Neuronal stem cell (in vitro differentiated cells): Measurements from ENCODE around the gene OPRL1.

Source experiments
- DNase-seq: peaks from one replicate; pipeline ENCODE4 v3.0.0-alpha.2; 2013; ENCODE audit warnings: low spot score
- H2AFZ ChIP-seq: one replicate; pipeline ENCODE4 v1.6.1; 2013; ENCODE audit warnings: mild to moderate bottlenecking, low read length, inconsistent platforms
- H2AK5ac ChIP-seq: 2 replicates; pipeline ENCODE4 v1.6.1; 2013; ENCODE audit warnings: low read depth, mild to moderate bottlenecking, inconsistent platforms, low read length, moderate library complexity, mixed read lengths
- H2BK120ac ChIP-seq: 2 replicates; pipeline ENCODE4 v1.6.1; 2013; ENCODE audit warnings: low read depth, mild to moderate bottlenecking, inconsistent platforms, low read length, moderate library complexity, mixed read lengths
- H2BK12ac ChIP-seq: one replicate; pipeline ENCODE4 v1.6.1; 2013; ENCODE audit warnings: low read length, inconsistent platforms
- H2BK15ac ChIP-seq: 2 replicates; pipeline ENCODE4 v1.6.1; 2013; ENCODE audit warnings: mild to moderate bottlenecking, low read length, inconsistent platforms, mixed read lengths
- H2BK5ac ChIP-seq: one replicate; pipeline ENCODE4 v1.6.1; 2013; ENCODE audit warnings: inconsistent platforms, mild to moderate bottlenecking, low read length, moderate library complexity
- H3K14ac ChIP-seq: one replicate; pipeline ENCODE4 v1.6.1; 2013; ENCODE audit warnings: low read length, inconsistent platforms
- H3K18ac ChIP-seq: 2 replicates; pipeline ENCODE4 v1.6.1; 2013; ENCODE audit warnings: low read length, inconsistent platforms
- H3K23ac ChIP-seq: 2 replicates; pipeline ENCODE4 v1.6.1; 2013; ENCODE audit warnings: low read depth, mild to moderate bottlenecking, mixed read lengths, low read length, inconsistent platforms; ENCODE audit not compliant: poor library complexity
- H3K27ac ChIP-seq: replicated peaks from 3 replicates; pipeline ENCODE4 v1.5.1; 2013; ENCODE audit warnings: low read length, inconsistent platforms
- H3K27me3 ChIP-seq, 3 experiments: 2 replicates each; pipeline ENCODE4 v1.6.1; 2013; ENCODE audit warnings: low read length in 3 of 3, mild to moderate bottlenecking in 2 of 3, inconsistent platforms in 1 of 3, low read depth in 1 of 3, mixed read lengths in 1 of 3, moderate library complexity in 1 of 3; ENCODE audit not compliant: control insufficient read depth in 3 of 3, insufficient read depth in 3 of 3
- H3K36me3 ChIP-seq, 2 donors: replicated peaks in 1 of 2; 2 replicates each; pipeline ENCODE4 v1.6.1; 2013; ENCODE audit warnings: low read length in 2 of 2; ENCODE audit not compliant: control insufficient read depth in 2 of 2, insufficient read depth in 2 of 2
- H3K4ac ChIP-seq: 2 replicates; pipeline ENCODE4 v1.6.1; 2013; ENCODE audit warnings: inconsistent platforms, mild to moderate bottlenecking, low read length, moderate library complexity
- H3K4me1 ChIP-seq, 2 donors: 1 replicate in 1 of 2; 2 replicates in 1 of 2; pipeline ENCODE4 v1.6.1; 2013; ENCODE audit warnings: low read length in 2 of 2, low read depth in 1 of 2; ENCODE audit not compliant: control insufficient read depth in 2 of 2, insufficient read depth in 1 of 2
- H3K4me2 ChIP-seq: one replicate; pipeline ENCODE4 v1.6.1; 2013; ENCODE audit warnings: mild to moderate bottlenecking, low read length, inconsistent platforms; ENCODE audit not compliant: insufficient read depth, poor library complexity, severe bottlenecking
- H3K4me3 ChIP-seq, 2 donors: 2 replicates each; pipeline ENCODE4 v1.5.1; 2013; ENCODE audit warnings: low read length in 2 of 2, mild to moderate bottlenecking in 2 of 2, inconsistent platforms in 1 of 2, moderate library complexity in 1 of 2
- H3K79me1 ChIP-seq: one replicate; pipeline ENCODE4 v1.6.1; 2013; ENCODE audit warnings: low read depth, mild to moderate bottlenecking, inconsistent platforms, low read length, moderate library complexity
- H3K9ac ChIP-seq: one replicate; pipeline ENCODE4 v1.6.1; 2013; ENCODE audit warnings: mild to moderate bottlenecking, low read depth, low read length, inconsistent platforms; ENCODE audit not compliant: poor library complexity
- H3K9me3 ChIP-seq, 2 donors: replicated peaks in 1 of 2; 2 replicates each; pipeline versions ENCODE3 to v1.6.1; 2013; ENCODE audit warnings: low read length in 2 of 2, mild to moderate bottlenecking in 2 of 2, inconsistent platforms in 1 of 2, low read depth in 1 of 2, mixed read lengths in 1 of 2, moderate library complexity in 1 of 2; ENCODE audit not compliant: control insufficient read depth in 2 of 2, insufficient read depth in 1 of 2
- H4K8ac ChIP-seq: one replicate; pipeline ENCODE4 v1.6.1; 2013; ENCODE audit warnings: low read depth, mild to moderate bottlenecking, inconsistent platforms, low read length, moderate library complexity
- H4K91ac ChIP-seq: one replicate; pipeline ENCODE4 v1.6.1; 2013; ENCODE audit warnings: low read length, low read depth, mild to moderate bottlenecking, inconsistent platforms; ENCODE audit not compliant: poor library complexity
- WGBS, 2 donors: extraction: QIAGEN DNeasy Blood & Tissue Kit; methylation state at CpG; one replicate each; pipeline ENCODE4 v1.1.7; 2013; ENCODE audit warnings: missing lambda C conversion rate in 2 of 2, mixed read lengths in 1 of 2; ENCODE audit not compliant: insufficient read length in 2 of 2, insufficient replicate concordance in 1 of 2; ENCODE audit errors: extremely low coverage in 2 of 2; 5-methylcytosine and 5-hydroxymethylcytosine counted together

The OPRL1 gene

DNA sequence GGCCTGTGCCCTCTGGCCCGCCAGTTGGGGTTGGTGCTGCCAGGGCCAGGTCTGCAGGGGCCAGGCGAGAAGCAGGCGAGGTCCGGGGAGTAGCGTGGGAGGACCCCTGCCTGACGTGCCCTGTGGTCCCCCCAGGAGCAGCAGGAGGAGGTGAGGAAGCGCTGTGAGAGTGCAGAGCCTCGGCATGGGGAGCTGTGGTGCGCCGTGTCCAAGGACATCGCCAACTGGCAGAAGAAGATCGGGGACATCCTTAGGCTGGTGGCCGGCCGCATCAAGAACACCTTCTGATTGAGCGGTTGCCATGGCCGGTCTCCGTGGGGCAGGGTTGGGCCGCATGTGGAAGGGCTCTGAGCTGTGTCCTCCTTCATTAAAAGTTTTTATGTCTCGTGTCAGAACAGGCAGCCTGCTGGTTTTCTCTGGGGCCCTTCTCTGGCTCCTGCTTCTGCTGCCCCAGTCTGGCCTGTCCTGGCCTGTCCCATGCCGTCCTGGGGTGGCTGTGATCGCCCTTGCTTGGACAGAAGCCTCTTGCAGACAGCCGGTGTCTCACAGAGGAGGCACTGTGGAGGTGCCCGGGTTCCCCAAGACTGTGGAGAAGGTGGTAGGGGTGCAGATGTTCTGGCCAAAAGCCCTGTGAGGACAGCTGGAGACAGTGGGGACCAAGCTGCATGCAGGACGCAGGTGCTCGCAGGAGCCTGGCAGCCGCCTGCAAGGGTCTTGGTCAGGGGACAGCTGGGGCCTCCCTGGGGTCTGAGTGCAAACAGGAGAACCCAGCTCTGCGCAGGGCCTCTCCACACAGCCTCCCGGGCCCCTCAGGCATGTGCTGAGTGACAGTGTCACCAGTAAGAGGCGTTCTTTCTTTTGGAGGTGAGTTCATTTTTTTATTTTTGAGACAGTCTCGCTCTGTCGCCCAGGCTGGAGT, 46.9 kb upstream of the OPRL1 start:
- Histone ChIP-seq H2BK15ac (no peak overlapping the region), H2BK5ac (no peak overlapping the region), H3K4me3 (no peak overlapping the region), H3K27me3 (peaks cover 0 to 12% (median 3%) of the 10 kb centered on the region in 3 experiments), H3K14ac (no peak overlapping the region), H4K8ac (no peak overlapping the region), H3K4me1 (peaks cover 10 to 12% of the 10 kb centered on the region in 2 donors), H2AK5ac (no peak overlapping the region), H3K9me3 (no peaks in the 10 kb centered on the region), H3K4ac (no peak overlapping the region), H3K36me3 (peaks cover 41 to 69% of the 10 kb centered on the region in 2 donors), H2BK12ac (no peak overlapping the region), H3K9ac (no peak overlapping the region), H2AFZ (no peak overlapping the region), H3K79me1 (peaks cover 5% of the 10 kb centered on the region), H4K91ac (no peak overlapping the region), H3K18ac (no peak overlapping the region), H2BK120ac (no peak overlapping the region), H3K27ac (no peak overlapping the region), H3K23ac (peak overlapping the region; percentile 44), H3K4me2 (no peak overlapping the region)
- WGBS, 2 donors = no CpG with 5 or more reads among the region's 31 CpGs
- no peak for DNase-seq

DNA sequence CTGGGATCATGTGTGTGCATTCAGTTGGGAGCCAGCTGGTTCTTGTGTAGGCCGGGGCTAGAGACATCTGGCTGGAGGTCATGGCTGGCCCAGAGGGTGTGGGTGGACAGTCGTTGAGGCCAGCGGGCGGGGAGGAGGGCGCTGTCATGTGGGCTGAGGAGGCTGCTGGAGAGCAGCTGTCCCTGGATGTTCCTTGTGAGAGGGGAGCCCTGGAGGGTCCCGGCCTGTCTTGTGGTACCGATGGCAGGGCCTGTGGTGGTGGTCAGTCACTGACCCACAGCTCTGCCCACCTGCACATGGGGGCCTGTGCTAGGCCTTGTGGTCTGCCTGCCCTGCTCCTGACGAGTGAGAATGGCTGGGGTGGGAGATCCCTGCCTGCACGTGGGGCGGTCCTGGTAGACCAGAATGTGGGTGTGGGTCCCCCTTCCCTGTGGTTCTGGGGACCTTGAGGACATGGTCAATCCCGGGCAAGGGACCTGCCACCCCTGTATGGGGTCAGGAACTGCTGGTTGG, 45.8 kb upstream of the OPRL1 start:
- H3K14ac ChIP-seq = no peak overlapping the region

GRCh38 chr20:64035066-64035932, 44.6 kb upstream of the OPRL1 start:
- Histone ChIP-seq H2BK120ac (no peak overlapping the region), H4K8ac (no peak overlapping the region), H3K9me3 (no peaks in the 10 kb centered on the region), H2AFZ (no peak overlapping the region), H3K27ac (no peak overlapping the region), H2BK15ac (no peak overlapping the region), H4K91ac (no peak overlapping the region), H2BK12ac (no peak overlapping the region), H3K9ac (peak overlapping the region; percentile 54), H3K4ac (no peak overlapping the region), H3K4me2 (no peak overlapping the region), H3K14ac (no peak overlapping the region), H3K23ac (no peak overlapping the region), H3K4me1 (peaks cover 16 to 19% of the 10 kb centered on the region in 2 donors), H3K27me3 (peaks cover 17 to 35% (median 19%) of the 10 kb centered on the region in 3 experiments), H2BK5ac (no peak overlapping the region), H3K36me3 (peaks cover 23 to 46% of the 10 kb centered on the region in 2 donors), H2AK5ac (peak overlapping the region; percentile 82), H3K4me3 (no peak overlapping the region), H3K18ac (no peak overlapping the region), H3K79me1 (no peaks in the 10 kb centered on the region)
- DNase-seq = no peak
- no CpG with 5 or more reads among the region's 17 CpGs for WGBS, 2 donors

More for the DNA sequence above, 45.8 kb upstream of the OPRL1 start:
- H2BK15ac ChIP-seq = peak overlapping the region; percentile 17
- WGBS, 2 donors = no CpG with 5 or more reads among the region's 11 CpGs
- H2BK5ac ChIP-seq = no peak overlapping the region
- no peak for DNase-seq
- H3K4me3 ChIP-seq = no peak overlapping the region
- no peak overlapping the region for H2AFZ ChIP-seq
- no peak overlapping the region for H2AK5ac ChIP-seq
- no peak overlapping the region for H3K4ac ChIP-seq
- no peak overlapping the region for H3K9ac ChIP-seq
- H3K18ac ChIP-seq = no peak overlapping the region
- peak overlapping the region; percentile 65 for H3K23ac ChIP-seq
- H3K4me2 ChIP-seq = no peak overlapping the region
- H3K9me3 ChIP-seq = no peaks in the 10 kb centered on the region
- H4K91ac ChIP-seq = no peak overlapping the region
- no peak overlapping the region for H2BK12ac ChIP-seq
- H3K4me1 ChIP-seq = peaks cover 10 to 12% of the 10 kb centered on the region in 2 donors
- H3K36me3 ChIP-seq = peaks cover 35 to 58% of the 10 kb centered on the region in 2 donors
- H3K27ac ChIP-seq = no peak overlapping the region
- peaks cover 2% of the 10 kb centered on the region for H3K79me1 ChIP-seq
- H2BK120ac ChIP-seq = no peak overlapping the region
- H3K27me3 ChIP-seq = peaks cover 4 to 23% (median 10%) of the 10 kb centered on the region in 3 experiments
- H4K8ac ChIP-seq = no peak overlapping the region
